Right cardiac atrium (tissue), 5 donors: ENCODE results near the gene PSPN. TPM values are rescaled to one million over a fixed set of nuclear protein-coding genes. Genes with fewer than 3 reads are reported as not detected.

ENCODE experiments used
- ATAC-seq, 2 donors: fragments of 200-7000 bp; cut with Tn5 transposase; one replicate each; pipeline versions ENCODE4 v1.8.0 to v1.9.1; 2020; ENCODE audit warnings: moderate library complexity in 2 of 2, mild to moderate bottlenecking in 1 of 2
- DNase-seq, 3 donors: peaks; one replicate each; pipeline ENCODE4 v3.0.0-alpha.2; 2020
- H3K27ac ChIP-seq: one replicate; pipeline ENCODE4 v1.5.1; 2013; ENCODE audit warnings: mild to moderate bottlenecking, low read length, control low read depth, moderate library complexity
- H3K27me3 ChIP-seq: one replicate; pipeline ENCODE4 v1.6.1; 2013; ENCODE audit not compliant: control insufficient read depth, insufficient read depth
- H3K4me1 ChIP-seq: one replicate; pipeline ENCODE4 v1.6.1; 2013; ENCODE audit warnings: low read length; ENCODE audit not compliant: control insufficient read depth, insufficient read depth
- H3K4me3 ChIP-seq: one replicate; pipeline ENCODE4 v1.5.1; 2013; ENCODE audit warnings: low read length, control low read depth
- H3K9me3 ChIP-seq: one replicate; pipeline ENCODE4 v1.6.1; 2013; ENCODE audit warnings: low read length; ENCODE audit not compliant: control insufficient read depth
- WGBS: extraction: QIAGEN DNeasy Blood & Tissue Kit; methylation state at CpG from one replicate; pipeline ENCODE4 v1.1.7; 2013; 5-methylcytosine and 5-hydroxymethylcytosine counted together
- intact Hi-C, 4 donors: fragments of 100-400 bp; cut with DNase I; formaldehyde crosslinking; loops; one replicate each; pipeline versions ENCODE4 v1.11.0 to v1.14.0; 2022 to 2023
- polyA plus RNA-seq: library from polyadenylated mRNA; stranded (reverse); fragments of 200-250 nt; gene quantifications from one replicate; pipeline ENCODE4 v1.2.3, GENCODE V29; 2013
- total RNA-seq, 4 donors: library from RNA; stranded (reverse); fragmentation: NEBNext Ultra II Directional; extraction: Animal tissue kit (Norgen Biotek cat#: 25700); gene quantifications; one replicate each; pipeline ENCODE4 v1.2.1, GENCODE V29; 2021
- donor health status: healthy with polysubstance abuse.
- donor health status: DM: no; HTN: yes; CAD: no.
- donor health status: DM: no; HTN: no; CAD: no.
- donor health status: DM: no; HTN: yes; CAD: no; lungs with severe emphysema.
- donor health status: DM: yes; HTN: yes; CAD: no.

The PSPN gene
- total and polyA plus RNA-seq, 5 donors = 0.50 to 1.3 (median 0.92) TPM

GRCh38 chr19:6379744-6380143 is 4.0 kb upstream of the PSPN start:
- intact Hi-C loops = no loop called here
- ATAC-seq (no peak), DNase-seq (peak in 1 of 3 donors; percentile 11)
- no peaks in the 10 kb centered on the region for H3K27me3 ChIP-seq
- H3K27ac ChIP-seq = no peak overlapping the region
- no peaks in the 10 kb centered on the region for H3K4me1 ChIP-seq
- H3K4me3 ChIP-seq = no peak overlapping the region
- WGBS = 80% methylated on average over 3 of the region's 3 CpGs
- H3K9me3 ChIP-seq = no peaks in the 10 kb centered on the region

- no peak overlapping the region for H3K4me3 ChIP-seq
- H3K4me1 ChIP-seq = peaks cover 3% of the 10 kb centered on the region
- ATAC-seq (no peak), DNase-seq (peak in 1 of 3 donors; percentile 46)
- intact Hi-C loops = no loop called here
- no peak overlapping the region for H3K27ac ChIP-seq
- WGBS = 86% methylated on average over 9 of the region's 9 CpGs
- no peaks in the 10 kb centered on the region for H3K9me3 ChIP-seq
- no peaks in the 10 kb centered on the region for H3K27me3 ChIP-seq
Measured at GRCh38 chr19:6378486-6378885, 2.8 kb upstream of the PSPN start.

GRCh38 chr19:6378041-6378440 is 2.3 kb upstream of the PSPN start:
- peaks cover 3% of the 10 kb centered on the region for H3K4me1 ChIP-seq
- no peak overlapping the region for H3K4me3 ChIP-seq
- WGBS = 51% methylated on average over 6 of the region's 6 CpGs
- no peaks in the 10 kb centered on the region for H3K27me3 ChIP-seq
- no peak for ATAC-seq
- H3K27ac ChIP-seq = no peak overlapping the region
- intact Hi-C loops = no loop called here
- no peaks in the 10 kb centered on the region for H3K9me3 ChIP-seq
- peak in 1 of 3 donors; percentile 53 for DNase-seq

GRCh38 chr19:6376512-6377190 is 918 bp upstream of the PSPN start:
- WGBS = 71% methylated on average over 19 of the region's 19 CpGs
- Histone ChIP-seq H3K27me3 (no peaks in the 10 kb centered on the region), H3K27ac (no peak overlapping the region), H3K4me3 (no peak overlapping the region), H3K4me1 (peaks cover 3% of the 10 kb centered on the region), H3K9me3 (no peaks in the 10 kb centered on the region)
- ATAC-seq = no peak
- peak in 1 of 3 donors; percentile 38 for DNase-seq
- intact Hi-C loops = no loop called here

- 86% methylated on average over 29 of the region's 29 CpGs for WGBS
- peaks cover 3% of the 10 kb centered on the region for H3K4me1 ChIP-seq
- DNase-seq (peak in 1 of 3 donors; percentile 56), ATAC-seq (no peak)
- H3K9me3 ChIP-seq = no peaks in the 10 kb centered on the region
- H3K4me3 ChIP-seq = no peak overlapping the region
- H3K27me3 ChIP-seq = no peaks in the 10 kb centered on the region
- intact Hi-C loops = no loop called here
- H3K27ac ChIP-seq = no peak overlapping the region
Measured at GRCh38 chr19:6374711-6375410, 872 bp downstream of the PSPN start.

GRCh38 chr19:6374161-6374709 is 1.5 kb downstream of the PSPN start:
- H3K9me3 ChIP-seq = no peaks in the 10 kb centered on the region
- ATAC-seq = no peak
- no peak overlapping the region for H3K27ac ChIP-seq
- DNase-seq = peak in 2 of 3 donors; percentile 73 to 79
- WGBS = 69% methylated on average over 29 of the region's 29 CpGs
- no peak overlapping the region for H3K4me3 ChIP-seq
- intact Hi-C loops = no loop called here
- H3K4me1 ChIP-seq = peaks cover 3% of the 10 kb centered on the region
- H3K27me3 ChIP-seq = no peaks in the 10 kb centered on the region

- H3K9me3 ChIP-seq = no peaks in the 10 kb centered on the region
- peaks cover 3% of the 10 kb centered on the region for H3K4me1 ChIP-seq
- H3K27me3 ChIP-seq = no peaks in the 10 kb centered on the region
- WGBS = 19% methylated on average over 5 of the region's 5 CpGs
- no peak for DNase-seq
- peak overlapping the region; percentile 53 for H3K4me3 ChIP-seq
- intact Hi-C loops = no loop called here
- H3K27ac ChIP-seq = peak overlapping the region; percentile 47
- no peak for ATAC-seq
Measured at GRCh38 chr19:6373813-6374108, 2.0 kb downstream of the PSPN start.

- Histone ChIP-seq H3K4me3 (peak overlapping the region; percentile 90), H3K4me1 (peaks cover 3% of the 10 kb centered on the region), H3K9me3 (no peaks in the 10 kb centered on the region), H3K27ac (peak overlapping the region; percentile 100), H3K27me3 (no peaks in the 10 kb centered on the region)
- WGBS = 2% methylated on average over 53 of the region's 53 CpGs
- intact Hi-C loops = no loop called here
- DNase-seq (peak; percentile 99 to 100 (median 99)), ATAC-seq (peak; percentile 88 to 91)
Measured at GRCh38 chr19:6373096-6373812, 2.5 kb downstream of the PSPN start.

- intact Hi-C loops = no loop called here
- peak within 1 kb of the TSS; percentile 90 for H3K4me3 ChIP-seq
- peak; percentile 90 to 93 for ATAC-seq
- under 1% methylated on average over 47 of the region's 47 CpGs for WGBS
- H3K4me1 ChIP-seq = peaks cover 3% of the 10 kb centered on the region
- H3K27me3 ChIP-seq = no peaks in the 10 kb centered on the region
- DNase-seq = peak; percentile 98 to 99 (median 99)
- no peaks in the 10 kb centered on the region for H3K9me3 ChIP-seq
- peak within 1 kb of the TSS; percentile 100 for H3K27ac ChIP-seq
Measured at GRCh38 chr19:6372594-6373095, 3.1 kb downstream of the PSPN start, which contains the start of gene ALKBH7. TSS of gene ALKBH7 (plus strand) at chr19:6372794. CDS start at chr19:6372821, 27 bp downstream.

- Histone ChIP-seq H3K4me1 (peaks cover 4% of the 10 kb centered on the region), H3K9me3 (no peaks in the 10 kb centered on the region), H3K27me3 (no peaks in the 10 kb centered on the region), H3K4me3 (no peak overlapping the region), H3K27ac (no peak overlapping the region)
- ATAC-seq (no peak), DNase-seq (peak in 1 of 3 donors; percentile 66)
- WGBS = 97% methylated on average over 21 of the region's 21 CpGs
- intact Hi-C loops = no loop called here
Measured at GRCh38 chr19:6364353-6364752, 11.4 kb downstream of the PSPN start.
